Caco-2 (cell line): ENCODE results near the gene GALR2. TPM values are rescaled to one million over a fixed set of nuclear protein-coding genes. Genes with fewer than 3 reads are reported as not detected.
A peak's percentile ranks its signal among the peaks of the same experiment; 100 is the strongest.

Experiments used
- BruUV-seq: library from RNA; stranded (reverse); fragments of 400-500 nt; replicated peaks from 2 replicates; lab custom pipeline; 2021; lab: Mats Ljungman, UMichigan
- CTCF ChIA-PET: fragments of 300-600 bp; sonication (Branson Sonifier 250); formaldehyde crosslinking; loops from one replicate; lab custom pipeline; 2022; ENCODE audit warnings: antibody characterized with exemption; lab: Charles Lee
- POLR2A ChIA-PET: fragments of 300-600 bp; sonication (Branson Sonifier 250); formaldehyde crosslinking; loops from one replicate; lab custom pipeline; 2022; ENCODE audit warnings: antibody characterized with exemption; lab: Charles Lee
- DNase-seq, 2 experiments: peaks; one replicate each; pipeline versions ENCODE4 v3.0.0 to v3.0.0-alpha.2; 2020 to 2022
- H3K27me3 ChIP-seq: replicated peaks from 2 replicates; pipeline ENCODE4 v1.6.0; 2011; ENCODE audit warnings: low read length; ENCODE audit not compliant: control insufficient read depth, insufficient read depth
- H3K36me3 ChIP-seq: 2 replicates; pipeline ENCODE4 v1.5.1; 2011; ENCODE audit warnings: low read length; ENCODE audit not compliant: control insufficient read depth, insufficient read depth
- H3K4me1 ChIP-seq: fragments of 250-450 bp; sonication (Bioruptor Pico); 2 replicates; pipeline ENCODE4 v1.5.1; 2020; ENCODE audit warnings: mild to moderate bottlenecking
- H3K4me3 ChIP-seq: 2 replicates; pipeline ENCODE4 v1.5.1; 2011; ENCODE audit warnings: low read depth, mild to moderate bottlenecking, control low read depth, low read length
- H3K9me3 ChIP-seq: fragments of 250-450 bp; sonication (Bioruptor Pico); 2 replicates; pipeline ENCODE4 v1.5.1; 2020; ENCODE audit warnings: mild to moderate bottlenecking, moderate library complexity
- H3K27ac Mint-ChIP-seq: one replicate; pipeline ENCODE4 v1.8.0; 2022; ENCODE audit warnings: mixed read lengths; ENCODE audit not compliant: unreplicated experiment
- H3K27me3 Mint-ChIP-seq: one replicate; pipeline ENCODE4 v1.8.0; 2022; ENCODE audit warnings: mixed read lengths; ENCODE audit not compliant: insufficient read depth, unreplicated experiment
- H3K36me3 Mint-ChIP-seq: one replicate; pipeline ENCODE4 v1.8.0; 2022; ENCODE audit warnings: mild to moderate bottlenecking, mixed read lengths; ENCODE audit not compliant: insufficient read depth, unreplicated experiment
- H3K4me1 Mint-ChIP-seq: one replicate; pipeline ENCODE4 v1.8.0; 2022; ENCODE audit warnings: low read depth, mixed read lengths; ENCODE audit not compliant: unreplicated experiment
- H3K4me3 Mint-ChIP-seq: one replicate; pipeline ENCODE4 v1.8.0; 2022; ENCODE audit warnings: mild to moderate bottlenecking, moderate library complexity, mixed read lengths; ENCODE audit not compliant: unreplicated experiment
- H3K9me3 Mint-ChIP-seq: one replicate; pipeline ENCODE4 v1.8.0; 2022; ENCODE audit warnings: mixed read lengths; ENCODE audit not compliant: unreplicated experiment
- CTCF ChIP-seq, 2 experiments: fragments of 200-600 bp in 1 of 2; IDR thresholded peaks; 1 replicate in 1 of 2; 2 replicates in 1 of 2; pipeline versions ENCODE4 v1.5.1 to v1.8.0; 2011 to 2022; ENCODE audit warnings: antibody characterized with exemption in 1 of 2, control low read depth in 1 of 2, inconsistent platforms in 1 of 2, low read depth in 1 of 2, low read length in 1 of 2, mild to moderate bottlenecking in 1 of 2, moderate library complexity in 1 of 2; ENCODE audit not compliant: insufficient read depth in 1 of 2, severe bottlenecking in 1 of 2, unreplicated experiment in 1 of 2
- intact Hi-C: fragments of 100-400 bp; cut with micrococcal nuclease; formaldehyde crosslinking; loops from one replicate; pipeline ENCODE4 v1.10.0; 2022; ENCODE audit not compliant: unreplicated experiment
- total RNA-seq: library from RNA; stranded (reverse); gene quantifications from 2 replicates; pipeline ENCODE4 v1.2.3, GENCODE V29; 2022

The GALR2 gene
- total RNA-seq, 1 experiment from 2014 or later: 0.50 TPM

- H3K27ac Mint-ChIP-seq: no peak overlapping the region
- H3K27me3 ChIP-seq: no peaks in the 10 kb centered on the region
- no peak for DNase-seq
- H3K36me3 Mint-ChIP-seq: no peaks in the 10 kb centered on the region
- H3K4me3 Mint-ChIP-seq: no peak overlapping the region
- intact Hi-C loops: no loop called here
- no peaks in the 10 kb centered on the region for H3K27me3 Mint-ChIP-seq
- POLR2A ChIA-PET: no interaction called here
- BruUV-seq: no TSS peak
- H3K9me3 Mint-ChIP-seq: no peaks in the 10 kb centered on the region
- no peak overlapping the region for H3K4me3 ChIP-seq
- CTCF ChIA-PET: interaction anchor here (1.2 to 4.9 kb wide), 4 partner anchors 12 to 159 kb away, joined by 4 to 41 read pairs (median 10); no protein-coding TSS in a partner anchor
- no peaks in the 10 kb centered on the region for H3K9me3 ChIP-seq
- no peak for TF ChIP-seq CTCF (IDR thresholded peaks at IDR 0.05; ENCODE audit: insufficient read depth in 1 of 2, low read depth in 1 of 2, low read length in 1 of 2, severe bottlenecking in 1 of 2, unreplicated experiment in 1 of 2)
- H3K4me1 ChIP-seq: peaks cover 7% of the 10 kb centered on the region
- no peaks in the 10 kb centered on the region for H3K36me3 ChIP-seq
- peaks cover 29% of the 10 kb centered on the region for H3K4me1 Mint-ChIP-seq
Measured at GRCh38 chr17:76120658-76121008, 46.1 kb downstream of the GALR2 start.

GRCh38 chr17:76121932-76122430 lies 47.4 kb downstream of the GALR2 start:
- Mint-ChIP-seq H3K27me3 (no peaks in the 10 kb centered on the region), H3K4me1 (peaks cover 33% of the 10 kb centered on the region), H3K27ac (peak overlapping the region; percentile 14), H3K4me3 (no peak overlapping the region), H3K36me3 (no peaks in the 10 kb centered on the region), H3K9me3 (no peaks in the 10 kb centered on the region)
- Histone ChIP-seq H3K4me3 (no peak overlapping the region), H3K4me1 (peaks cover 7% of the 10 kb centered on the region), H3K9me3 (no peaks in the 10 kb centered on the region), H3K36me3 (no peaks in the 10 kb centered on the region), H3K27me3 (no peaks in the 10 kb centered on the region)
- no TSS peak for BruUV-seq
- CTCF ChIA-PET: interaction anchor here (0.7 to 4.9 kb wide), 6 partner anchors 11 to 61 kb away, joined by 3 to 41 read pairs (median 7); no protein-coding TSS in a partner anchor
- intact Hi-C loops: no loop called here
- DNase-seq: no peak
- POLR2A ChIA-PET: no interaction called here
- no peak for TF ChIP-seq CTCF (IDR thresholded peaks at IDR 0.05; ENCODE audit: insufficient read depth in 1 of 2, low read depth in 1 of 2, low read length in 1 of 2, severe bottlenecking in 1 of 2, unreplicated experiment in 1 of 2)

GRCh38 chr17:76122431-76123190 lies 48.0 kb downstream of the GALR2 start:
- H3K9me3 ChIP-seq: no peaks in the 10 kb centered on the region
- H3K4me3 ChIP-seq: no peak overlapping the region
- BruUV-seq: no TSS peak
- H3K9me3 Mint-ChIP-seq: no peaks in the 10 kb centered on the region
- H3K27me3 Mint-ChIP-seq: no peaks in the 10 kb centered on the region
- H3K4me1 Mint-ChIP-seq: peaks cover 39% of the 10 kb centered on the region
- intact Hi-C loops: no loop called here
- DNase-seq: no peak
- TF ChIP-seq CTCF (IDR thresholded peaks at IDR 0.05; ENCODE audit: insufficient read depth in 1 of 2, low read depth in 1 of 2, low read length in 1 of 2, severe bottlenecking in 1 of 2, unreplicated experiment in 1 of 2): no peak
- H3K27ac Mint-ChIP-seq: peak overlapping the region; percentile 14
- POLR2A ChIA-PET: no interaction called here
- CTCF ChIA-PET: interaction anchor here (0.6 to 4.9 kb wide), 5 partner anchors 10 to 102 kb away, joined by 3 to 41 read pairs (median 4); no protein-coding TSS in a partner anchor
- H3K4me1 ChIP-seq: peaks cover 7% of the 10 kb centered on the region
- no peaks in the 10 kb centered on the region for H3K36me3 ChIP-seq
- H3K27me3 ChIP-seq: no peaks in the 10 kb centered on the region
- no peak overlapping the region for H3K4me3 Mint-ChIP-seq
- H3K36me3 Mint-ChIP-seq: no peaks in the 10 kb centered on the region
